Measurements from ENCODE around the gene PPM1H. TPM values are rescaled to one million over a fixed set of nuclear protein-coding genes. Genes with fewer than 3 reads are reported as not detected.

PPM1H gene
- total RNA-seq, 3 donors from 2014 or later (not counting 1 experiment from before 2014, with no cell fraction given), result 0.18 to 2.1 (median 0.40) TPM

DNA sequence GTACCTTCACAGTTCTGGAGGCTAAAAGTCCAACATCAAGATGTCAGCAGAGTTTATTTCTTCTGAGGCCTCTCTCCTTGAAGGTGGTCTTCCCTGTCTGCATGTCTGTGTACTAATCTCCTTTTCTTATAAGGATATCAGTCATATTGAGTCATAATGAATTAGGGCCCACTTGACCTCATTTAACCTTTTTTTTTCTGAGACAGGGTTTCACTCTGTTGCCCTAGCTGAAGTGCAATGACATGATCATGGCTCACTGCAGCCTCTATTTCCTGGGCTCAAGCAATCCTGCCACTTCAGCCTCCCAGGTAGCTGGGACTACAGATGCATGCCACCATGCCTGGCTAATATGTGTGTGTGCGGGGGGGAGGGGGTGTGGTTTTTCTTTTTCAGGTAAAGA is 41.7 kb downstream of the PPM1H start:
- no peak overlapping the region for H3K4me3 Mint-ChIP-seq
- H3K27ac Mint-ChIP-seq, result no peak overlapping the region
- Histone ChIP-seq H3K4me1 (ENCODE audit: control insufficient read depth, insufficient read depth, low read length) (no peaks in the 10 kb centered on the region), H3K4me3 (ENCODE audit: low read length) (no peak overlapping the region), H3K27me3 (ENCODE audit: control insufficient read depth, insufficient read depth, low read length) (no peaks in the 10 kb centered on the region), H3K27ac (ENCODE audit: low read length) (no peak overlapping the region), H3K9me3 (ENCODE audit: control insufficient read depth, insufficient read depth, low read length) (no peaks in the 10 kb centered on the region), H3K36me3 (ENCODE audit: control insufficient read depth, insufficient read depth, low read length) (no peaks in the 10 kb centered on the region)
- ATAC-seq (no peak), DNase-seq (no peak)
- WGBS (ENCODE audit: insufficient coverage), result 88% methylated on average over 1 of the region's 1 CpG
- no peaks in the 10 kb centered on the region for H3K4me1 Mint-ChIP-seq
- H3K27me3 Mint-ChIP-seq (ENCODE audit: low read depth in 2 of 2), result no peaks in the 10 kb centered on the region
- H3K9me3 Mint-ChIP-seq, result no peaks in the 10 kb centered on the region
- intact Hi-C loops (cut with micrococcal nuclease), result no loop called here
- TF ChIP-seq, protein P1, sequence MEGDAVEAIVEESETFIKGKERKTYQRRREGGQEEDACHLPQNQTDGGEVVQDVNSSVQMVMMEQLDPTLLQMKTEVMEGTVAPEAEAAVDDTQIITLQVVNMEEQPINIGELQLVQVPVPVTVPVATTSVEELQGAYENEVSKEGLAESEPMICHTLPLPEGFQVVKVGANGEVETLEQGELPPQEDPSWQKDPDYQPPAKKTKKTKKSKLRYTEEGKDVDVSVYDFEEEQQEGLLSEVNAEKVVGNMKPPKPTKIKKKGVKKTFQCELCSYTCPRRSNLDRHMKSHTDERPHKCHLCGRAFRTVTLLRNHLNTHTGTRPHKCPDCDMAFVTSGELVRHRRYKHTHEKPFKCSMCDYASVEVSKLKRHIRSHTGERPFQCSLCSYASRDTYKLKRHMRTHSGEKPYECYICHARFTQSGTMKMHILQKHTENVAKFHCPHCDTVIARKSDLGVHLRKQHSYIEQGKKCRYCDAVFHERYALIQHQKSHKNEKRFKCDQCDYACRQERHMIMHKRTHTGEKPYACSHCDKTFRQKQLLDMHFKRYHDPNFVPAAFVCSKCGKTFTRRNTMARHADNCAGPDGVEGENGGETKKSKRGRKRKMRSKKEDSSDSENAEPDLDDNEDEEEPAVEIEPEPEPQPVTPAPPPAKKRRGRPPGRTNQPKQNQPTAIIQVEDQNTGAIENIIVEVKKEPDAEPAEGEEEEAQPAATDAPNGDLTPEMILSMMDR (IDR thresholded peaks at IDR 0.05), result no peak
- H3K36me3 Mint-ChIP-seq, result no peaks in the 10 kb centered on the region

DNA sequence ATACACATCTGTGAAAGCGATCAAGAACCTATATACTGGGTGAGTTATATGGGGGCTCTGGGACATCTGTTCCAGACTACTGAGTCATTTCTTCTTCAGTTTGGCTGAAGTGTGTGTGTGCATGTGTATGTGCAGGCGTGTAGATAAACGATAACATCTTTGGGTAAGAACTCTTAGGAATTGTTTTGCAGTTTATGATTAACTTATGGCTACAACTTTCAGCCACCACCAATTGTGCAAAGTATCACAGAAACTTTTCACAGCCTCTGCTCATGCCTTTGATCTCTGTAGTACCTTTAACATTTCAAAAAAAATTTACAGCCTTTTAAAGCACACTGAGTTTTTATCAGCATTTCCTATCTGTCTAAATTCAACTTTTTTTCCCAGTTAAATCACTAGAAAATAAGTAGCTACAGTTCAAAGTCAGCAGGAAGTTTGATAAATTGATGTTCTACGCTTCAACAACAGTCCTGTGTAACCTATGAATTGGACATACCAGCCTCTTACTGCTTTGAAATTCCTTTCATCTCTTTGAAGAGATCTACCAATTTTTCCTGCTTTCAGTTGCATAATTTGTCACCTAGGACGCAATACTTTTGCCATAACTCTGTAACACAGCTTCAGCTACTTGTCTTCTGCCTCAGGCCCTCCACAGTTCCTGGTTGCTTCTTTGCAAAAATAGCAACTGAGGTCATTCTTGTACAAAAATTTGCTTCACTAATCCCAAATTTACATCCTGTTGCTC is 43.0 kb downstream of the PPM1H start:
- H3K4me1 Mint-ChIP-seq, result no peaks in the 10 kb centered on the region
- 36% methylated on average over 4 of the region's 5 CpGs for WGBS (ENCODE audit: insufficient coverage)
- no peaks in the 10 kb centered on the region for H3K27me3 Mint-ChIP-seq (ENCODE audit: low read depth in 2 of 2)
- H3K36me3 Mint-ChIP-seq, result no peaks in the 10 kb centered on the region
- peaks cover 0 to 2% of the 10 kb centered on the region in 2 donors for H3K9me3 Mint-ChIP-seq
- Histone ChIP-seq H3K9me3 (ENCODE audit: control insufficient read depth, insufficient read depth, low read length) (no peaks in the 10 kb centered on the region), H3K27me3 (ENCODE audit: control insufficient read depth, insufficient read depth, low read length) (no peaks in the 10 kb centered on the region), H3K27ac (ENCODE audit: low read length) (no peak overlapping the region), H3K4me1 (ENCODE audit: control insufficient read depth, insufficient read depth, low read length) (no peaks in the 10 kb centered on the region), H3K36me3 (ENCODE audit: control insufficient read depth, insufficient read depth, low read length) (no peaks in the 10 kb centered on the region), H3K4me3 (ENCODE audit: low read length) (no peak overlapping the region)
- H3K4me3 Mint-ChIP-seq, result no peak overlapping the region
- TF ChIP-seq, protein P1 (IDR thresholded peaks at IDR 0.05), result no peak
- ATAC-seq (no peak), DNase-seq (no peak)
- intact Hi-C loops (cut with micrococcal nuclease), result no loop called here
- no peak overlapping the region for H3K27ac Mint-ChIP-seq

DNA sequence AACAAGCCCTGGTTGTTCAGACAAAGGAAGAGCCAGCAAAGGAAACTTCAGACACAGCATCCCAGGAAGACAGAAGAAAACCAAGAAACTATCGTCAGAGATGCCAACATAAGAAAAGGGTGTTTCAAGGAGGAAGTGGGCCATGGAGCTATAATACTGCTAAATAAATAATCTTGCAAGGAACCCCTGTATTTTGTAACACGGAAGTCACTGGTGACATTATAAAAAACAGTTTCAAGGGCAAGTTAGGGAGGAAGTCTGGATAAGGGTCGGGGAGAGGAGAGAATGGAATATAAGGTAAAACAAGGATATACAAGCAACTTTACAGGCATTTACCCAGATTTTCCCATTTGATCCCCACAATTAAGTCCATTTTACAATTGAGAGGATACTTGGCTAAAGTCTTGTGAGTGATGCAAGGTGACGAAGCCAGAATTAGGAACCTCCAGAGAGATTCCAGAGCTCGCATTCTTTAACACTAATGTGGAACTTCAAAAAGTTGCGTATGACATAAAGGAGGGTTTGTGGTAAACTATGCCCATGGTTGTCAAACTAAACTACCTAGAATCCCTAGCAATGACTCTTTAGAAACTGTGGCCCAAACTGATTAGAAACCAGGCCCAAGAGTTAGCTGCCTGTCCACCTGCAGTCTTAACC is 46.4 kb downstream of the PPM1H start:
- WGBS (ENCODE audit: insufficient coverage), result 88% methylated on average over 5 of the region's 6 CpGs
- peaks cover 0 to 2% of the 10 kb centered on the region in 2 donors for H3K9me3 Mint-ChIP-seq

More for the DNA sequence above, 46.4 kb downstream of the PPM1H start:
- intact Hi-C loops (cut with micrococcal nuclease), result no loop called here
- H3K36me3 Mint-ChIP-seq, result no peaks in the 10 kb centered on the region
- H3K4me3 Mint-ChIP-seq, result no peak overlapping the region
- TF ChIP-seq, protein P1 (IDR thresholded peaks at IDR 0.05), result no peak
- Histone ChIP-seq H3K9me3 (ENCODE audit: control insufficient read depth, insufficient read depth, low read length) (no peaks in the 10 kb centered on the region), H3K27ac (ENCODE audit: low read length) (no peak overlapping the region), H3K4me3 (ENCODE audit: low read length) (no peak overlapping the region), H3K4me1 (ENCODE audit: control insufficient read depth, insufficient read depth, low read length) (no peaks in the 10 kb centered on the region), H3K36me3 (ENCODE audit: control insufficient read depth, insufficient read depth, low read length) (no peaks in the 10 kb centered on the region), H3K27me3 (ENCODE audit: control insufficient read depth, insufficient read depth, low read length) (no peaks in the 10 kb centered on the region)
- ATAC-seq, result no peak
- no peaks in the 10 kb centered on the region for H3K27me3 Mint-ChIP-seq (ENCODE audit: low read depth in 2 of 2)
- no peak overlapping the region for H3K27ac Mint-ChIP-seq
- no peaks in the 10 kb centered on the region for H3K4me1 Mint-ChIP-seq
- no peak for DNase-seq
